ENCODE measurements around the gene PRKG1. TPM values are rescaled to one million over a fixed set of nuclear protein-coding genes. Genes with fewer than 3 reads are reported as not detected.

PRKG1 gene
- total and polyA plus RNA-seq, 2 of the 8 experiments (the other 6 are each of a cell fraction or from before 2014, with no cell fraction given) = 4.2 to 15.2 TPM

- TF ChIP-seq CHD7 (IDR thresholded peaks at IDR 0.05; ENCODE audit: insufficient replicate concordance, low read length) = no peak
- TF ChIP-seq SIN3A (conservative IDR thresholded peaks at IDR 0.05 in 1 of 2, IDR thresholded peaks at IDR 0.05 in 1 of 2; ENCODE audit: low read depth in 1 of 2, low read length in 2 of 2) = peak in 1 of 2 experiments; percentile 51; a peak in 1 of 4 replicates
Observed at GRCh38 chr10:51699145-51699474, 624.8 kb downstream of the PRKG1 start (continued).

All from H1 (cell line).